Retinal pigment epithelial cell (primary cell): ENCODE data around the gene INPPL1.

Experiments
- DNase-seq: peaks from one replicate; pipeline ENCODE4 v3.0.0-alpha.2; 2010; ENCODE audit warnings: low read depth
- H3K4me3 ChIP-seq: 2 replicates; pipeline ENCODE4 v1.5.1; 2011; ENCODE audit warnings: mild to moderate bottlenecking, low read length, control low read depth, moderate library complexity
- TF ChIP-seq, protein P1 (sequence below): conservative IDR thresholded peaks from 2 replicates; pipeline ENCODE4 v1.5.1; 2011; ENCODE audit warnings: low read depth, low read length, control low read depth, inconsistent platforms

INPPL1 gene

GRCh38 chr11:72250661-72251464, 26.3 kb downstream of the INPPL1 start:
- no peak overlapping the region for H3K4me3 ChIP-seq
- TF ChIP-seq, protein P1, sequence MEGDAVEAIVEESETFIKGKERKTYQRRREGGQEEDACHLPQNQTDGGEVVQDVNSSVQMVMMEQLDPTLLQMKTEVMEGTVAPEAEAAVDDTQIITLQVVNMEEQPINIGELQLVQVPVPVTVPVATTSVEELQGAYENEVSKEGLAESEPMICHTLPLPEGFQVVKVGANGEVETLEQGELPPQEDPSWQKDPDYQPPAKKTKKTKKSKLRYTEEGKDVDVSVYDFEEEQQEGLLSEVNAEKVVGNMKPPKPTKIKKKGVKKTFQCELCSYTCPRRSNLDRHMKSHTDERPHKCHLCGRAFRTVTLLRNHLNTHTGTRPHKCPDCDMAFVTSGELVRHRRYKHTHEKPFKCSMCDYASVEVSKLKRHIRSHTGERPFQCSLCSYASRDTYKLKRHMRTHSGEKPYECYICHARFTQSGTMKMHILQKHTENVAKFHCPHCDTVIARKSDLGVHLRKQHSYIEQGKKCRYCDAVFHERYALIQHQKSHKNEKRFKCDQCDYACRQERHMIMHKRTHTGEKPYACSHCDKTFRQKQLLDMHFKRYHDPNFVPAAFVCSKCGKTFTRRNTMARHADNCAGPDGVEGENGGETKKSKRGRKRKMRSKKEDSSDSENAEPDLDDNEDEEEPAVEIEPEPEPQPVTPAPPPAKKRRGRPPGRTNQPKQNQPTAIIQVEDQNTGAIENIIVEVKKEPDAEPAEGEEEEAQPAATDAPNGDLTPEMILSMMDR = no peak
- no peak for DNase-seq

GRCh38 chr11:72251614-72252013, 27.0 kb downstream of the INPPL1 start:
- TF ChIP-seq, protein P1 = no peak
- no peak for DNase-seq
- no peak overlapping the region for H3K4me3 ChIP-seq

DNA sequence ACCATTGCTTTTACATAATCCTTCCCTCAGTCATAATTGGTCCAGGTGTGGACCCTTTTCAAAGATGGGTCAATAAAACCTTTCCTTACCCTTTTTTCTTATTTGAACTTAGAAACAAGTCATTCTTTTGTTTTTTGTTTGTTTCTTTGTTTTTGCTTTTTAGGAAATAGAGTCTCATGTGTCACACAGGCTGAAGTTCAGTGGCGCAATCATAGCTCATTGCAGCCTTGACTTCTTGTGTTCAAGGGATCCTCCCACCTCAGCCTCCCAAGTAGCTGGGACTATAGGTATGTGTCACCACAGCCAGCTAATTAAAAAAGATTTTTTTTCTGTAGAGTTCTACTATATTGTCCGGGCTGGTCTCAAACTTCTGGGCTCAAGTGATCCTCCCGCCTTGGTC, 28.8 kb downstream of the INPPL1 start:
- no peak overlapping the region for H3K4me3 ChIP-seq
- DNase-seq = no peak
- TF ChIP-seq, protein P1 = no peak

- DNase-seq = no peak
- no peak overlapping the region for H3K4me3 ChIP-seq
- TF ChIP-seq, protein P1 = no peak
These were observed 29.9 kb downstream of the INPPL1 start for GRCh38 chr11:72254299-72254993.

DNA sequence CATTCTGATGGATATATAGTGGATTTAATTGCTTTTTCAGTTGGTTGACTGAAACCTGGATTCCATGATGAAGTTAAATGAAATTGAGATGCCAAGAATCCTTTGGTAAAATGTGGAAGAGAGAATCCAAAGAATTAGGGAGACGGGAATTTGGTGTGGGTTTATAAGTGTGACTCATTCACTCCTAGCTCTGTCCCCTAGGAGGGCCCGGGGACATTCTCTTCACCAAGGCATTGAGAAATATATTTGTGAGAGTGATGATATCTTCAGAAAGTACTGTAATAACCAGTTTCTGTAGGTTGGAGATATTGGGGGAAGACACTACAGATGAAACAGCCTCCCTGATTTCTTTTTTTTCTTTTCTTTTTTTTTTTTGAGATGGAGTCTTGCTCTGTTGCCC, 33.0 kb downstream of the INPPL1 start:
- no peak for DNase-seq
- TF ChIP-seq, protein P1 = no peak
- no peak overlapping the region for H3K4me3 ChIP-seq

GRCh38 chr11:72259490-72259889, 34.9 kb downstream of the INPPL1 start:
- TF ChIP-seq, protein P1 = no peak
- no peak for DNase-seq
- H3K4me3 ChIP-seq = no peak overlapping the region

DNA sequence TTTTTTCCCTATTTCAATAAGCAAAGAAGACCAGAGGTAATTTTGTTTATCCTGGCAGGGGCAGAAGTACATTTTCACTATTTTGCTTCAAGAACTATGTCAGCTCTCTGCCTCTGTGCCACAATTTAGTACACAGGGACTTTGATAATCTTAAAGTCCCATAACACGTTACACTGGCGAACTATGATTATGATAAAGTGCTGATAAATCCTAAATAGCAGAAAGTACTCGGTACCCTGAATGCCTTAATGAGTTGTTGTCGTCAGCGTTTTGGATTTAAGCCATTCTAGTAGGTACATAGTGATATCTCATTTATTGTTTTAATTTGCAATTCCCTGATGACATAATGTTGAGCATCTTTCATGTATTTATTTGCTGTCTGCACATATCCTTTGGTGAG, 36.0 kb downstream of the INPPL1 start:
- no peak overlapping the region for H3K4me3 ChIP-seq
- TF ChIP-seq, protein P1 = no peak
- no peak for DNase-seq
